NCI-H1417 (cell line): ENCODE results near the gene CTIF.

ENCODE experiments used
- DNase-seq, 3 experiments: peaks; one replicate each; lab custom pipeline; 2025; lab: John Stamatoyannopoulos, UW

Gene CTIF

GRCh38 chr18:48682768-48683167, 143.9 kb downstream of the CTIF start:
- DNase-seq = no peak

DNA sequence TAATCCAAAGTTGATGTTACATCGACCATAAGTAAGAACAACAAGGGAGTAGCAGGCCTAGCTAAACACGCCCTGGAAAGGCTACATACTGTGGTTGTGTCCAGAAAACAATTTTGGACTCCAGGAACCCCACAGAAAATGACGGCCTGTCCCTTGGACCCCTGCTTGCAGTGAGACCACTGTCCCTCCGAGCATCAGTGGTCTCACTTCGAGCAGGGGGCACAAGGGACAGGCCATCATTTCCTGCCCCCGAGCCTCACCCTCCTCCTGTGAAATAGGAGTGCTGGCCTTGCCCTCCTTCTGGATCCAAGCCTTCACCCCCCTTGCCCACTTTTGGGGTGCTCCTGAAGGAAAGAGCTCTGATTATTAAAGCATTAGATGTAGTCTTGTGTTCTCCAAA, 144.4 kb downstream of the CTIF start:
- DNase-seq = no peak

DNA sequence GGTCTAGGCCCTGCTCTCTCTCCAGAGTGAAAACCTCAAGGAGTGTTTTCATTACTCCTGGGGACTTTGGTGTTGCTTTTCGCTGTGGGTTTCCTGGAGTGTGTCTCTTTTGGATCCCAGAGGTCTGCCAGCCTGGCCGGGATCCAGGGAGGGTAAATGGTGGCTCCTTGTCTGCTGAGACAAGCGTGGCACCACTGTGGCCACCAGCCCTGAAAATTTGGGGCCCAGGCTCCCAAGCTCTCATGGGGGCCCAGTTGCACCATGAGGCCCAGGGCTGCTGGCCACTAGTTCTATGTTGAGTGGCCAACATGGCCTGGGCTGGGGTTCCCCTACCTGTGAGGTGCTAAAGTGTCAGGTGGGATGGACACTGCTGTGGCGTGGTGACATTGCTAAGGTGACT, 144.8 kb downstream of the CTIF start:
- no peak for DNase-seq

- no peak for DNase-seq
Observed at GRCh38 chr18:48687346-48688042, 148.7 kb downstream of the CTIF start.

- no peak for DNase-seq
Observed at GRCh38 chr18:48688961-48689360, 150.1 kb downstream of the CTIF start.

- DNase-seq = no peak
Observed at GRCh38 chr18:48689548-48689947, 150.7 kb downstream of the CTIF start.

DNA sequence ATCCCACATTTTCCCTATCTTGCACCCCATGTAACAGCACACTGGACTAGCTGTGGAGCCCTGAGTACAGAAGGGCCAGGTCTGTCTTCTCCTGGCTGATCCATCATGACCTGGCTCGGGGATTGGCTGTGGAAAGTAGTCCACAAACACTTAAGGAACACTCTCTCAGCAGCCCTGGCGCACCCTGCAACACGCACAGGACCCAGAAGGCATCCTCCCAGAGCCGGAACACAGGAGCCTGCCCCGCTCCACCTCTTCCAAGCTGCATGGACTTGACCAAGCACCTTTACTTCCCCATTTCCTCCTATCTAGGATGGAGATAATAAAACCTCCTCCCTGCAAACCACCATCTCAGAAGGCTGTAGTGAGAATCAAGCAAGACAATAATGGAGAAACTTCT, 151.7 kb downstream of the CTIF start:
- DNase-seq = no peak

DNA sequence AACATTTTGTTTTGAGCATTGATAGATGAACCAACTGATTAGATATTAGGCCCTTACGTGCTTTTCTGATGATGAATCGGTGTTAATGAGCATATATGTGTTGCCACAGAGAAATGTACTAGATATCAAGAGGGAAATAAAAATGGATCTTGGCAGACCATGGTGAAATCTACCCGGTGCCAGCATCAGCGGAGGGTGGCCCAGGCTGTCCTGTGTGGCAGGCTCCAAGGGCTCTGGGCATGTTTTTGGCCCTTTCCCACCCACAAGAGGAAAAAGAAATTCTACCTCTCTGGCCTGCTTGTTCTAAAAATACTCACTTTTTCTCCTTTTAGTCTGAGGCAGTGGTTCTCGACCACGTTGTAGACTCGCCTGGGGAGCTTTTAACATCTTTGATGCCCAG, 154.2 kb downstream of the CTIF start:
- no peak for DNase-seq

DNA sequence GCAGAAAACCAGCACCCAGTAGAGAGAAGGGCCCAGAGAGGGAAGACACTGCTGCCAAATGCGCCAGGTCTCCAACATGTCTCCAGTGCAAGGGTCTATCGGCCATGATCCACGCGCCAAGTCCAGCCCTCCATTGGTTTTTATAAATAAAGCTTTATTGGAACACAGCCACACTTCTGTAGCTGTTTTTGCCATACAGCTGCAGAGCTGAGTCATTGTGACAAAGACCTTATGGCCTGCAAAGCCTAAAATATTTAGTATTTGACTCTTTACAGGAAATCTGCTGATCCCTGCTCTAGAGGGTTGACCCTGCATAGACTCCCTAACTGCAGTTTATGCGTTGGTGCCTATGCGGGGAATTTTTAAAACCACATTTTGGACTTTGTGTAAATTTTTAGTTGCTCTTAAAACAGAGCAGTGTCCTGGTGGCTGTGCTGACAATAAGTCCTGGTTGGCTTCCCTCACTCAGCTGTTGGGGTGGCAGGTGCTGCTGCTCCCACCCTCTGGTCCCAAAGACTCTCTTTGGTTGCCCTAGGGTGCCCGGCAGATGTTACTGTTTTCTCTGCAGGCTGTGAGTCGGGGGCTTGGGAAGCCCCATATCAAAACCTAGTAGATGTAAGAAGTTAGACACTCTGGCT, 154.9 kb downstream of the CTIF start:
- no peak for DNase-seq

DNA sequence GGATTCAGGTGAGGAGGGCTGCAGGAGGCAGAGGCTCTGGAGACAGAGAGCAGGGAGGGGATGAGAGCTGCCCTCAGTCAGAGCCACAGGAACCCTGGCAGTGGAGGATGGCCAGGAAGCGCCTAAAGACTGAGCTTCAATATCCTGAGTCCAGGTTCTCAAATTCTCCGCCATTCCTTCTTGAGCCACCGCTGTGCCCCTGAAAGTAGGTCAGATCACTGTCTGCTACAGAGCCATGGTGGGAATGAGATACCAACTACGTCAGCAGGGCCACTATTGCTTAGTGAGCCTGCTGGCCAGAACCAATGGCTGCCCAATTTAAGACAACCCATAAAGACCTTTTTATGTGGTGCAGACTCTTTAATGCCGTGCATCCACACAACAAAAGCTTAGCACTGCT, 155.5 kb downstream of the CTIF start:
- no peak for DNase-seq

GRCh38 chr18:48695671-48696070, 156.8 kb downstream of the CTIF start:
- no peak for DNase-seq

DNA sequence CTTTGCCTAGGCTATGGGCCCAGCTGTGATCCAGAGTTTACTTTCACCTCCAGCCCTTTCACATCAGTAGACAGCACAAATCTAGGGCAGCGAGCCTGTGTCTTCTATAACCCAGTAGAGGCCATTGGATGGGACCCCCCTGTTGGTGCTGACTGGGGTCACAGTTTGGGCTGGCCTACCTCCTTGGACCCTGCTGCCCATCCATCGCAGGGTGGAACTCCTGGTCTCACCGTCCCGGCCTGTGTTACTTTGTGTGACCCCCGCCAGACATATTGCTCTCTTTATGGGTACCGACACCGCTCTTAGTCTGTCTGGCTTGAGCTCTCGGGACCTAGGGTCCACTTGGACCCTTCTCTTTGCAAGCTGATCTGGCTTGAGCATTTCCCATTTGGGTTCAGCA, 157.4 kb downstream of the CTIF start:
- no peak for DNase-seq

- no peak for DNase-seq
Observed at GRCh38 chr18:48697441-48697840, 158.6 kb downstream of the CTIF start.

GRCh38 chr18:48698707-48699106, 159.9 kb downstream of the CTIF start:
- no peak for DNase-seq

GRCh38 chr18:48699761-48700160, 160.9 kb downstream of the CTIF start:
- DNase-seq = peak in 1 of 3 experiments; percentile 47

DNA sequence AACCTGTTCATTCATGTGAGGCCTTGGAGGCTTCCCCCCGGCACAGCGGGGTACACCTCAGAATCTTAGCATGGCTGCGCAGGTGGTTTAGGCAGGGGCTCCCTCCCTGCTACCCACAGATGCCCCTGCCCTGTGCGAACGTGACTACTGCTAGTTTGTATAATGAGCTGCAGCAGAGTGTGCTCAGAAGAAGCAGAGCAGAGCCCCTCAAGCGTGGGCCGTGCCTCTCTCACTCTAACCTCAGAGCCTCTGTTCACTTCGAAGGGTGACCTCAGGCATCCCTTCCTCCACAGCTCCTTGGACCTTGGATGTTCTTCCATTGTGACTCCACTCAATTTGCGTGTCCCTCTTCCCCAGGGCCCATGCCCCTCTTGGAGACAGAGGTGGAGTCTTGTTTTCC, 161.6 kb downstream of the CTIF start:
- DNase-seq = no peak

- DNase-seq = no peak
Observed at GRCh38 chr18:48702346-48703027, 163.7 kb downstream of the CTIF start.

DNA sequence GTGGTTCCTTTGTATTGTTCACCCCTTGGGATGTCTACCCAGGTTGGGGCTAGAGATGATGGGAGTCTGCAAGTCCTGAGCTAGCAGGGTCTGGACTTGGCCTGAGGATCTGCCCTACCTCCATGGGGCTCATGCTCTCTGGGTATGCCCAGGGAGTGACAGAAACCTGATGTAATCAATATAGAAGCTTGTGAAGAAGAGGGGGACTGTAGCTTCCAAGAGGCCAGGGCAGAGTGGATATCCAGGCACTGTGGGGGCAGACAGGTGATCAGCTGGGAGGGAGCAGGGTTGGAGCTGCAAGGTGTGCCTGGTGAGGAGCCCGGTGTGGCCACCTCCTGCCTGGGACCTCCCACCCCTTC, 164.2 kb downstream of the CTIF start:
- no peak for DNase-seq

- DNase-seq = no peak
Observed at GRCh38 chr18:48703418-48703817, 164.6 kb downstream of the CTIF start.

GRCh38 chr18:48705043-48705442, 166.2 kb downstream of the CTIF start:
- no peak for DNase-seq

DNA sequence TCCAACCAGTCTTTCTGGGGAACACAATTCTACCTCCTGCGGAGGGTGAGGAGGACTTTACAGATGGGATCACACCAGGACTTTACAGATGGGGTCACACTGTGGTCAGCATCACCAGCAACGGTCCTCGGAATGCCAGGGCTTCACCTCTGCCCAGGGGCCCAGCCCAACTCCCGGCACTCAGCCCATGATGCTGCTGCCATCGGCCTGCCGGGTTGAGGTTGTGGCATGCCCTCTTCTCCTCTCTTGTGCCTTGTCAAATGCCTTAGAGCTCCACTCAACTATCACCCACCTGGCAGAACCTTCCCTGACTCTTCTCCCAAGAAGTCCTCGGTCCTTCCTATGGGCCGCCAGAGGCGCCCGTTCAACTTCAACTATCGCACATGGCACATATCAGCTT, 166.7 kb downstream of the CTIF start:
- DNase-seq = no peak

DNA sequence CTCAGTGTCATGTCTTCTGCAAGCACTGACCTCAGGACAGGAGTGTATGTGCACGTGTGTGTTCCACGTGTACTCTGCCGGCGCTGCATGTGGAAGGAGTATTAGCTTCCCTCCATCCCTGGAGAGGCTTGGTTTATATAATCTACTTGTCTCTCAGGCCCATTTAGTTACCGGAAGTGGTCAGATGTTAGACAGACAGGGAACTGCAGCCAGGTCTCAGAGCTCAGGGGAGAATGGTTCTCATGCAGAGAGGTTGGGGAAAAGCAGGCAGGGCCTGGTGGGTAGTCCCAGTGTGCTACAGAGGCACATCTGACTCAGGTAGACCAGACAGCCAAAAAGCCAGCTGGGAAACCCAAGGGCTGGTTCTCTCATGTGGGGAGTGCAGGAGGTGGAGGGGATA, 167.9 kb downstream of the CTIF start:
- DNase-seq = no peak

GRCh38 chr18:48707636-48708296, 168.9 kb downstream of the CTIF start:
- DNase-seq = no peak
